ENCODE data around the gene MOB2. TPM values are rescaled to one million over a fixed set of nuclear protein-coding genes. Genes with fewer than 3 reads are reported as not detected.

Gene MOB2
- total and polyA plus RNA-seq, 4 donors = 8.3 to 18.5 (median 14.8) TPM

- no peak for DNase-seq (ENCODE audit: low spot score)
- no peak for TF ChIP-seq YY1 (IDR thresholded peaks at IDR 0.05)
- no peak for TF ChIP-seq REST (IDR thresholded peaks at IDR 0.05)
- TF ChIP-seq HNF4A (conservative IDR thresholded peaks at IDR 0.05) = no peak
- no peak for TF ChIP-seq HNF4G (IDR thresholded peaks at IDR 0.05)
- TF ChIP-seq TAF1 (conservative IDR thresholded peaks at IDR 0.05) = no peak
- TF ChIP-seq ZBTB33 (IDR thresholded peaks at IDR 0.05) = no peak
- no peak for TF ChIP-seq FOXA1 (IDR thresholded peaks at IDR 0.05)
- TF ChIP-seq RXRA (IDR thresholded peaks at IDR 0.05) = no peak
- no peak for TF ChIP-seq ATF3 (IDR thresholded peaks at IDR 0.05)
Measured at GRCh38 chr11:1460986-1461825, 25.4 kb downstream of the MOB2 start.

GRCh38 chr11:1460396-1460985, 26.1 kb downstream of the MOB2 start:
- Histone ChIP-seq H3K4me3 (ENCODE audit: low read depth in 1 of 3, low read length in 3 of 3) (no peak overlapping the region), H3K27ac (ENCODE audit: low read depth in 1 of 2, low read length in 2 of 2) (no peak overlapping the region), H3K9ac (ENCODE audit: low read depth in 1 of 2, low read length in 2 of 2) (no peak overlapping the region), H3K36me3 (ENCODE audit: control insufficient read depth in 4 of 4, insufficient read depth in 3 of 4, low read depth in 1 of 4, low read length in 3 of 4) (peaks cover 0 to 2% (median 0%) of the 10 kb centered on the region in 4 donors), H3K27me3 (ENCODE audit: control insufficient read depth in 4 of 4, insufficient read depth in 4 of 4, low read length in 3 of 4) (no peaks in the 10 kb centered on the region), H3K4me1 (ENCODE audit: control insufficient read depth in 4 of 4, insufficient read depth in 4 of 4, low read length in 3 of 4) (peaks cover 0 to 3% (median 0%) of the 10 kb centered on the region in 4 donors), H3K9me3 (ENCODE audit: control insufficient read depth in 4 of 4, low read length in 3 of 4) (no peaks in the 10 kb centered on the region)
- WGBS = 63% methylated on average over 44 of the region's 44 CpGs
- TF ChIP-seq CTCF (IDR thresholded peaks at IDR 0.05; ENCODE audit: low read depth, low read length, missing input control) (no peak), TAF1 (conservative IDR thresholded peaks at IDR 0.05) (no peak)
- DNase-seq (ENCODE audit: low spot score) = no peak

More at GRCh38 chr11:1460986-1461825, 25.4 kb downstream of the MOB2 start:
- H3K9me3 ChIP-seq (ENCODE audit: control insufficient read depth in 4 of 4, low read length in 3 of 4) = no peaks in the 10 kb centered on the region
- H3K4me1 ChIP-seq (ENCODE audit: control insufficient read depth in 4 of 4, insufficient read depth in 4 of 4, low read length in 3 of 4) = peaks cover 0 to 3% (median 0%) of the 10 kb centered on the region in 4 donors
- H3K27ac ChIP-seq (ENCODE audit: low read depth in 1 of 2, low read length in 2 of 2) = no peak overlapping the region
- no peak overlapping the region for H3K4me3 ChIP-seq (ENCODE audit: low read depth in 1 of 3, low read length in 3 of 3)
- no peak overlapping the region for H3K9ac ChIP-seq (ENCODE audit: low read depth in 1 of 2, low read length in 2 of 2)
- 88% methylated on average over 50 of the region's 50 CpGs for WGBS
- H3K36me3 ChIP-seq (ENCODE audit: control insufficient read depth in 4 of 4, insufficient read depth in 3 of 4, low read depth in 1 of 4, low read length in 3 of 4) = peaks cover 0 to 2% (median 0%) of the 10 kb centered on the region in 4 donors
- H3K27me3 ChIP-seq (ENCODE audit: control insufficient read depth in 4 of 4, insufficient read depth in 4 of 4, low read length in 3 of 4) = no peaks in the 10 kb centered on the region

Data from liver (tissue), 9 donors.